Activated CD4-positive, alpha-beta T cell treated with anti-CD3 and anti-CD28 coated beads, Interleukin-2, amount 50 U/mL, for 1 hour (primary cell): ENCODE measurements around the gene PHLDA1.
"Not testable (repeated sequence)": the region's sequence is repeated elsewhere in the genome, so short reads cannot be mapped to it uniquely, and the experiment has no call there.

ENCODE experiments used
- DNase-seq: peaks from one replicate; pipeline ENCODE4 v3.0.0-alpha.2; 2020

The PHLDA1 gene

DNA sequence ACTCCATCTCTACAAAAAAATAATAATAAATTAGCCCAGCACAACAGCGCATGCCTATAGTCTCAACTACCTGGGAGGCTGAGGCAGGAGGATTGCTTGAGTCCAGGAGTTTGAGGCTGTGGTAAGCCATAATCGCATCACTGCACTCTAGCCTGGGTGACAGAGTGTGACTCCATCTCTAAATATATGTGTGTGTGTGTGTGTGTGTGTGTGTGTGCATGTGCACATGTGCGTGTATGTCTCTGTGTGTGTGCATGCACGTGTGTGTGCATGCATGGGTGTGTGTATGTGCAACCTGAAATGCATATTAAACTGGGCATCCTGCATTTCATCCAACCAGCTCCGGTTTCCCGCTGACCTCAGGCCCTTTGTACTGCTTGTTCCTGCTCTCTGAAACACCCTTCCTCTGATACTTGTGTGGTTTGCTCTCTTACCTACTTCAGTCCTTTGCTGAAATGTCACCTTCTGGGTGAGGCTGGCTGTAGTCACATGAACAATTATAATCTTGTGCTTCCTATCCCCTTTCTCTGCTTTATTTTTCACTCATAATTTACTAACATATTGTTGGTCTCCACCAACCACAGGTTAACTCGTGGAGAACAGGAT lies 46.9 kb downstream of the PHLDA1 start:
- no peak for DNase-seq

DNA sequence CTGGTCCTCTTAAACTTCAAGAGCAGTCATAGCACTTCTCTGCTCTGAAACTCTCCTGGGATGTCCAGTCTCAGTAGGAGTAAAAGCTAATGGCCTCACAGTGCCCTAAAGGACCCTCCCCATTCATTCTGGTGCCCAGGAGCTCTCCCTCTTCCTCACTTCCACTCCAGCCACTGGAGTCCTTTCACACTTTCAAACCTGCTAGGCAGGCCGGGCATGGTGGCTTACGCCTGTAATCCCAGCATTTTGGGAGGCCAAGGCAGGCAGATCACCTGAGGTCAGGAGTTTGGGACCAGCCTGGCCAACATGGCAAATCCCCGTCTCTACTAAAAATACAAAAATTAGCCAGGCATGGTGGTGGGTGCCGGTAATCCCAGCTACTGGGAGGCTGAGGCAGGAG lies 47.7 kb downstream of the PHLDA1 start:
- not testable (repeated sequence) for DNase-seq

DNA sequence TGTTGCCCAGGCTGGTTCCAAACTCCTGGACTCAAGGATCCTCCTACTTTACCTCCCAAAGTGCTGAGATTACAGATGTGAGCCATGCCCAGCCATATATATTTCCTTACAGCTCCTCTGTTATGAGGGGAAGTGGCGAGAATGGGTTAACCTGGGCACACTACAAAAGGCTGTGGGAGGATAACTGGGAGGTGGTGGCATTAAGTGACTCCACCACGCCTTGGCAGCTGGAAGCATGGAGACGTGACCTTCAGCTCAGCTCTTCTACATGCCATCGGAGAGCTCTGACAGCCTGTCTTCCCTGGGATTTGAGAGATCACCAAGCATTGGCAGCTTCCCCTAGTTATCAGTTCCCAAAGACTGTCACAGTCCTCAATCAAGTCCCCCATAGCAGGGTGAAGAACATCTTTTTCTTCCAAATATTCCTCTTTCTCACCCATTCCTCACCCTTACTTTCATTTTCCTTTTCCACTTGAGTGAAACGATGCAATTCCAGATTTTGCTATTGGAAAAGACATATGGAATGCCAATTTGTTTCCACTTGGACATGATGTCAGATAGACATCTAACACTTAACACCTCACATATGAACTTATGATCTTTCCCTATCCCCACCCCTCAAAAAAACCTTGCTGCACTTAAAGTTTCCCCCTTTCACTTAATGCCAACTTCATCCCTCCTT lies 48.5 kb downstream of the PHLDA1 start:
- no peak for DNase-seq

DNA sequence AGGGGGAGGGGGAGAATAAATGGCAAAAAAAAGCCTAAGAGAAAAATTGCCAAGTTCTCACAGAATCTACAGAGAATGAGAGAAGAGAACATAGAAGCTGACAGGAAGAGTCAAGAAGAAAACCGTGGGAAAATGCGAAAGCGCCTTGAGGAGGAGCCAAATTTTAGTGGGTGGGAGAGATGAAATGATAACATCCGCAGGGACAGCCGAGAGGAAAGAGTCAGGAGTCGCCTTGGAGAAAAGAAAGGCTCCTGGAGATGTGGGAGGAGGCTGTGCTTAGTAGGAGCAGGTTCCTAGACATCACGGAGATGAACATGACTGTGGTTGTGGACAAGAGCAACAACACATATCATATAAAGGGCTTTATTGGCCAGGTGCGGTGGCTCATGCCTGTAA lies 49.4 kb downstream of the PHLDA1 start:
- DNase-seq, result no peak

DNA sequence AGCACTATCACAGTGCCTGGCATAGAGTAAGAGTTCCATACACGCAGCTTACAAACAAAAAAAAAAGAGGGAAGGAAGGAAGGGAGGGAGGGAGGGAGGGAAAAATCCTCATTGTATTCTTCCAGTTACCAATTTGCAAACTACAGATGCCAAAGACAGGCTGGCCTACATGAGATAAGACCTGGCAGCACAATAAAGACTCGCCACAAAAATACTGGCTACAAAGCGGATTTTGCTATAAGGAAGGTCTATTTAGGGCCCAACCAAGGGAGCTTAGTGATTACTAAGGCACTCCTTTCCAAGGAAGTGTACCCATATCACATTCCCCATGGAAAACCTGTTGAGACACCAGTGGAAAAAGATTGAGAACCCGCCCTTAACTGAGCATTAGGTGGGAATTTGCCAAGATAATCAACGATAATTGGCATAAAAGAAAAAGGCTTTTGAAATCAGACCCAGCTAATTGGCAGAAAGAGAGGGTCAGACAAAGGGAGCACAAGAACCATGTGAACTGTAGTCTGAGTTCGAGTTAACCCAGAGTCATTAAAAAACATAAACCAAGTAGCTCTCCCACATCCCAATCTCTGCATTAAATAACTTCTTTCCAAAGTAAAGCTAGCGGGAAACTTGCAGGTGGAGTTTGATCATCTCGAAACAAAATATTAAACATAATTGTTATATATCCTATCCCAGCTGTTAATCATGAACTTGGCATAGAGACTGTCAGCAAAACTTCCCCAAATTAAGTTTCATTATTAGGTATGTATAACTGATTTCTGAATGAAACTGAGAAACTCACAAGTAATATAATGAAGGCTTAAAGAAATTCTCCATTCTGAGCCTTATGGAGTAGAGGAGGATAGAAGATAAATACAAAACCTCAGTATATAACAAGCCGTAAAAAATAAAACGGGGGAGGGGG lies 50.1 kb downstream of the PHLDA1 start:
- no peak for DNase-seq

DNA sequence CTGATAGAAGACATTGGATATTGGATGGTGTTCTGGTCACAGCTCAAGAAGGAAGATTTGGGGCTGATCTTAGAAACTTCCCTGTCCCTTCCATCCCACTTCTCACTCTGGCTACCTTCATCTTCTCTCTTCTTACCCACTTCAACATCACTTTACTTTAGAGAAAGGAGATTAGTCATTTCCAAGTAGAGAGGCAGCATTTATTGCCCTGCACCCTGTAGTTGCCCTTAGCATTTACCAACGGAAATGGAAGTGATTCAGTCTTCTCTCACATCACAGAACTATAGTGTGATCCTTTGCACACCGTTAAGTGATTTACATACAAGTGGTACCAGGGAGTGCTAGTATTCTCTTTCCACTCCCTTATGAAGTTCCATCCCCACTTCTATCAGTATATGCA lies 52.4 kb downstream of the PHLDA1 start:
- DNase-seq, result peak; percentile 8

DNA sequence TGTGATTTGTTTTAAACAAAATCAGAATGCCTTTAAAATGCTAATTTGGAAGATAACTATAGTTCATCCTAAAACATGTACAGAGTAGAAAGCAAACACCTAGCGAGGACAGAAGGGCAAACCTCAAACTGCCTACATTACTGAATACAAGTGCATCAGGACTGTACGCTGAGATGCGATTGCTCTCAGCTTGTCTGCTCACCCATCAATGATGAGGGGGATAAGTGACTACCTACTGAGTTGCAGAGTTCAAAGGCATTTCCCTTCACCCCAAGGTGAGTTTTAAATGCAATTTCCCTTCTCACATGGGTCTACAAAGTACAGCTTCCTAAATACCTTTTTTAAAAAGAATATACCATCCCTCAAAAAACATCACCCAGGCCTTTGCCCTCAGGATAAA lies 52.9 kb downstream of the PHLDA1 start:
- no peak for DNase-seq

DNA sequence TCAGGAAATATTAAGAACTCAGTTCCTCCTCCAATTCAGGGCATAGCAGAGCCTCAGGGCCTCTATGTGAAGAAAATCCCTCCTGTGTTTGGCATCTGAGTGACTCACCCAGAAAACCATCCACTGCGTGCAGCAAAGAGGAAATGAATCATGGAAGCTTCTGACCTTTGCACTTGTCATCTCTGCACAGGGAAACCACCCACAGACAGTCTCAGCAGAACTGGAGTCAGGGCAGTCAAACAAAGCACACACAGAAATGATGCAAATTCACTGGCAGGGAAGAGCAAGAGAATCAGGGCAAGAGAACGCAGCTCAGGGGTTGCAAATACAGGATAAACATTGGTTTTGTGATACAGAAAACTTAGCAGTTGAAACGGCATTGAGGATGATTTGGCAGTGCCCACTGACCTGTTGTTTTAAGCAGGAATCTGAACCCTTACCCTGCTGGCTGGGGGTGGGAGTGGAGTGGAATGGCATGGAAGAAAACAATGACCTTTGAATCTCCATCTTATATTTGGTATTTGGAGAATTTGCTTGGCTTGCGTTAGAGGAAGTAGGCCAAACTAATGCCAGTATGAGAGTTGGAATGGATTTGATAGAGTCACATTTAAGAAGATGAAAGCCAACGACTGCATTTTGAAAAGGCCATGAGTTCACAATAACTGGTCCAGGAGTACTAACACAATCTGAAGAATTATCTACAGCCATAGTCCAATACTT lies 53.5 kb downstream of the PHLDA1 start:
- peak; percentile 56 for DNase-seq

DNA sequence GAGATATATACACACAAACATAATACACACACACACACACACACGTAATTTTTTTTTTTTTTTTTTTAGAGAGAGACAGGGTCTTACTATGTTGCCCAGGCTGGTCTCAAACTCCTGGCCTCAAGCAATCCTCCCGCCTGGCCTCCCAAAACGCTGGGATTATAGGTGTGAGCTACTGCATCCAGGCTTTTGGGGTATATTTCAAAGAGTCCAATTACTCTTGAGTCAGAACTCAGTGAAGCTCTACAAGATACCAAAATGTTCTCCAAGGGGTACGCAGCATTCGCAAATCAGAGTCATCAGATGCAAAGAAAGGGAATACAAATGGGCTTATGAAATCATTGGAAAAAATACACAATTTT lies 54.0 kb downstream of the PHLDA1 start:
- no peak for DNase-seq

DNA sequence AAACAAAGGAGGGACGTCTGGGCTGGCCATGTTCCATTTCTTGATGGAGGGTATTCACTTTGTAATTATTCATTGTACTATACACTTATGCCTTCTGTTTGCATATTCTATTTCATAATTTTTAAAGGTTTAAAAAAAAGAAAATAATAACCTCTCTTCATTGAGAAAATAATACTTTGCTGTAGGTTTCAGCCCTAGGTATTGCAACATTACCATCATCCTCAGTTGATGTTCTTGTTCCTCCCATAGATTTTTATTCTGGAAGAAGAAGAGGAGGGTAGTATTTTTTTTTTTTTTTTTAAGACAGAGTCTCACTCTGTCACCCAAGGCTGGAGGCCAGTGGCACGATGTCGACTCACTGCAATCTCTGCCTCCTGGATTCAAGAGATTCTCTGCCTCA lies 54.7 kb downstream of the PHLDA1 start:
- no peak for DNase-seq

DNA sequence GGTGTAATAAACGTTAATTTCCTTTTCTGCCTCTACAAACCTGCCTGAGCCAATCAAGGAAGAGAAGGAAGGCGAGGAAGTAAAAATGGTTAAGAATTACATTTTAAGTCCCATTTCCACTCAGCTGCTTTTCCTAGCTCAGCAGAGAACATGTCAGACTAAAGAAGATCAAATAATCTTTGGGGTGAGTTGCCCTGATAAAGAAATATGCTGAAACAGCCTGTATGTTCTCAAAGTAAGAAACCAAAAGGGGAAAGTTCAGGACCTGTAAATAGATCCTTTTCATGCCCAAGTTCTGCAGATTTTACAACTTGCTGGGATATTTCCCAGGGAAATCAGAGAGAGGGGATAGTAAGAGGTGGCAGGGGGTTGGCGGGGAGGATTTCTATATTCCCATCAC lies 55.5 kb downstream of the PHLDA1 start:
- DNase-seq, result no peak

DNA sequence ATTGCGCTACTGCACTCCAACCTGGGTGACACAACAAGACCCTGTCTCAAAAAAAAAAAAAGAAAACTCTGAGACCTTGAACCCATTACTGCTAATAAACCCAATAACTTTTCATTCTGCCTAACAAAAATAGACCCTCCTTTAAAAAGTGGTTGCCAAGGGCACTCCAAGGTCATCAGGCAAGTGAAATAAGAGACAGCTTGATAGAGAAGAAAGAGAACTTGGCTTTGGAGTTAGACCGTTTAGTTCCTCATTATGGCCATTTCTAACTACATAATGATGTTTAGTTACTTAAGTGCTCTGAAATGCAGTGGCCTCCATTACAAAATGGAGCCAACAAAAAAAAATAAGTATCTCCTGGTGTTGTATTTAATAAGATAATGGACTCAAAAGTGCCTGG lies 55.9 kb downstream of the PHLDA1 start:
- no peak for DNase-seq
